Panc1 (cell line): Measurements from ENCODE around the gene RALGPS1. TPM values are rescaled to one million over a fixed set of nuclear protein-coding genes. Genes with fewer than 3 reads are reported as not detected.
A peak's percentile ranks its signal among the peaks of the same experiment; 100 is the strongest.

Source experiments
- ATAC-seq: fragments of 200-7000 bp; cut with Tn5 transposase; 2 replicates; pipeline ENCODE4 v1.9.1; 2020; ENCODE audit warnings: mild to moderate bottlenecking, moderate library complexity
- BruUV-seq: library from RNA; stranded (reverse); fragments of 400-500 nt; replicated peaks from 2 replicates; lab custom pipeline; 2021; lab: Mats Ljungman, UMichigan
- CTCF ChIA-PET: fragments of 300-600 bp; sonication (Branson Sonifier 250); formaldehyde crosslinking; loops from one replicate; lab custom pipeline; 2022; ENCODE audit warnings: antibody characterized with exemption; lab: Charles Lee
- POLR2A ChIA-PET: fragments of 300-600 bp; sonication (Branson Sonifier 250); formaldehyde crosslinking; loops from one replicate; lab custom pipeline; 2022; ENCODE audit warnings: antibody characterized with exemption; lab: Charles Lee
- DNase-seq: peaks from one replicate; pipeline ENCODE4 v3.0.0-alpha.2; 2010; ENCODE audit warnings: low read depth, low spot score
- H3K27ac ChIP-seq: 2 replicates; pipeline ENCODE4 v1.5.1; 2011; ENCODE audit warnings: mild to moderate bottlenecking, low read length, inconsistent platforms
- H3K27me3 ChIP-seq: fragments of 200-500 bp; sonication (Bioruptor generic); 2 replicates; pipeline ENCODE4 v1.6.0; 2014; ENCODE audit warnings: low read length, inconsistent platforms; ENCODE audit not compliant: control insufficient read depth, insufficient read depth
- H3K36me3 ChIP-seq: fragments of 200-500 bp; sonication (Bioruptor generic); 2 replicates; pipeline ENCODE4 v1.5.1; 2014; ENCODE audit warnings: inconsistent platforms, mild to moderate bottlenecking, low read length, moderate library complexity; ENCODE audit not compliant: control insufficient read depth, insufficient read depth
- H3K4me1 ChIP-seq: 2 replicates; pipeline ENCODE4 v1.5.1; 2011; ENCODE audit warnings: inconsistent platforms, mild to moderate bottlenecking, low read length, moderate library complexity; ENCODE audit not compliant: control insufficient read depth, insufficient read depth
- H3K4me3 ChIP-seq, 2 experiments: 2 replicates each; pipeline ENCODE4 v1.5.1; 2011 to 2012; ENCODE audit warnings: low read depth in 2 of 2, low read length in 2 of 2, mild to moderate bottlenecking in 2 of 2, inconsistent platforms in 1 of 2, moderate library complexity in 1 of 2
- H3K9me3 ChIP-seq: fragments of 200-500 bp; sonication (Bioruptor generic); 2 replicates; pipeline ENCODE4 v1.5.1; 2014; ENCODE audit warnings: low read depth, mild to moderate bottlenecking, inconsistent platforms, low read length, moderate library complexity; ENCODE audit not compliant: control insufficient read depth, insufficient read depth
- POLR2AphosphoS5 ChIP-seq: IDR thresholded peaks from 2 replicates; pipeline ENCODE4 v1.6.1; 2012; ENCODE audit warnings: mild to moderate bottlenecking, low read depth, low read length, moderate library complexity
- REST ChIP-seq, 2 experiments: IDR thresholded peaks; 2 replicates each; pipeline ENCODE4 v1.6.1; 2011 to 2012; ENCODE audit warnings: low read depth in 2 of 2, control low read depth in 1 of 2, low read length in 1 of 2, mild to moderate bottlenecking in 1 of 2, moderate library complexity in 1 of 2; ENCODE audit not compliant: insufficient read depth in 1 of 2
- SIN3A ChIP-seq: IDR thresholded peaks from 2 replicates; pipeline ENCODE4 v1.6.1; 2012; ENCODE audit warnings: low read depth, mild to moderate bottlenecking, low read length, moderate library complexity, borderline replicate concordance; ENCODE audit not compliant: insufficient read depth
- TCF7L2 ChIP-seq: IDR thresholded peaks from 2 replicates; pipeline ENCODE4 v1.6.1; 2011; ENCODE audit warnings: mild to moderate bottlenecking, low read depth, low read length, inconsistent platforms
- in situ Hi-C: cut with HindIII; loops from 2 replicates; pipeline ENCODE4 v1.10.0; 2016; ENCODE audit warnings: low sequenced_read_pairs, low pct_unique_long_range_greater_than_20kb
- intact Hi-C: fragments of 100-400 bp; cut with micrococcal nuclease; formaldehyde crosslinking; loops from one replicate; pipeline ENCODE4 v1.10.0; 2022; ENCODE audit not compliant: unreplicated experiment
- total RNA-seq: library from RNA; stranded (reverse); gene quantifications from one replicate; pipeline ENCODE4 v1.2.1, GENCODE V29; 2021; ENCODE audit not compliant: unreplicated experiment
- TF ChIP-seq, protein P1 (sequence below): fragments of 450-650 bp; IDR thresholded peaks from 2 replicates; pipeline ENCODE4 v1.5.1; 2017; ENCODE audit warnings: mild to moderate bottlenecking

RALGPS1 gene
- total RNA-seq, 1 experiment from 2014 or later = 7.2 TPM

DNA sequence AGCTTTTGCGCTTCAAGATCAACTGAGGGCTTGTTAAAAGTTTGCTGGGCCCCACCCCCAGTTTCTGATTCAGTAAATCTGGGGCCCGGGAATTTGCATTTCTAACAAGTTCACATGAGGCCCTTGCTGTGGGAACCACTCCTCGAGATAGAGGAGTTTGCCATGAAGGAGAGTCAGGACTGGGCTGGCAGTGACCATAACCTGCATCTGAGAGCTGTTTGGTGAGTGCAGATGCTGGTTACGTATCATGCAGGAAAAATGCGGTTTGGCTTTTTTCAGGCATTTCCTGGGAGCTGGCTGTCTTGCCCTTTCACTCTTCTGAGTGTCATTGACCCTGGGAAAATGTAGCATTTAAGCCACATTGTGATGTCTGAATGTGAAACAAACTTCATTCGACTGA is 217.3 kb downstream of the RALGPS1 start:
- no peaks in the 10 kb centered on the region; the same call in 1 of the 2 replicates for H3K4me1 ChIP-seq
- in situ Hi-C loops (no loop called here), intact Hi-C loops (no loop called here)
- CTCF ChIA-PET = no interaction called here
- no peaks in the 10 kb centered on the region for H3K27me3 ChIP-seq
- no peaks in the 10 kb centered on the region for H3K9me3 ChIP-seq
- peak; percentile 5 for DNase-seq
- TF ChIP-seq, protein P1, sequence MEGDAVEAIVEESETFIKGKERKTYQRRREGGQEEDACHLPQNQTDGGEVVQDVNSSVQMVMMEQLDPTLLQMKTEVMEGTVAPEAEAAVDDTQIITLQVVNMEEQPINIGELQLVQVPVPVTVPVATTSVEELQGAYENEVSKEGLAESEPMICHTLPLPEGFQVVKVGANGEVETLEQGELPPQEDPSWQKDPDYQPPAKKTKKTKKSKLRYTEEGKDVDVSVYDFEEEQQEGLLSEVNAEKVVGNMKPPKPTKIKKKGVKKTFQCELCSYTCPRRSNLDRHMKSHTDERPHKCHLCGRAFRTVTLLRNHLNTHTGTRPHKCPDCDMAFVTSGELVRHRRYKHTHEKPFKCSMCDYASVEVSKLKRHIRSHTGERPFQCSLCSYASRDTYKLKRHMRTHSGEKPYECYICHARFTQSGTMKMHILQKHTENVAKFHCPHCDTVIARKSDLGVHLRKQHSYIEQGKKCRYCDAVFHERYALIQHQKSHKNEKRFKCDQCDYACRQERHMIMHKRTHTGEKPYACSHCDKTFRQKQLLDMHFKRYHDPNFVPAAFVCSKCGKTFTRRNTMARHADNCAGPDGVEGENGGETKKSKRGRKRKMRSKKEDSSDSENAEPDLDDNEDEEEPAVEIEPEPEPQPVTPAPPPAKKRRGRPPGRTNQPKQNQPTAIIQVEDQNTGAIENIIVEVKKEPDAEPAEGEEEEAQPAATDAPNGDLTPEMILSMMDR = no peak
- TF ChIP-seq REST (IDR thresholded peaks at IDR 0.05; ENCODE audit: insufficient read depth in 1 of 2, low read depth in 2 of 2, low read length in 1 of 2) = no peak
- TF ChIP-seq POLR2AphosphoS5 = no peak
- no TSS peak for BruUV-seq
- no peak for ATAC-seq
- POLR2A ChIA-PET = no interaction called here
- no peak overlapping the region for H3K27ac ChIP-seq
- no peaks in the 10 kb centered on the region for H3K36me3 ChIP-seq
- H3K4me3 ChIP-seq = no peak overlapping the region

DNA sequence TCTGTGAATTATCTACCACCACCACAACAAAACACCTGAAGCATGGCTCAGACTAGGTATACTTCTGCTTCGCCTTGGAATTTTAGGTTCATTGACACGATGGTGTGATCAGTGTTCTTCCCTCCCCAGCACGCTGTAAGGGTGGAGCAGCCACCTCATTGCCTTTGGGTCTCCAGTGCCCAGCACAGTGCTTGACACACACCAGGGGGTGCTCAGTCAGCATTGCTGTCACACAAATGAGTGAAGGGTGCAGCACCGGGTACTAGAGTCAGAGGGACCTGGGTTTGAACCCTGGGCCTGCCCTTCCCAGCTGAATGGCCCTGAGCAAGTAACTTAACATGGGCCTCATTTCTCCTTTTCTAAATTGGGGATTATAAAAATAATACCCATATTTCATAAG is 217.8 kb downstream of the RALGPS1 start:
- intact Hi-C loops (no loop called here), in situ Hi-C loops (no loop called here)
- CTCF ChIA-PET = no interaction called here
- H3K9me3 ChIP-seq = no peaks in the 10 kb centered on the region
- DNase-seq (no peak), ATAC-seq (no peak)
- H3K27ac ChIP-seq = no peak overlapping the region
- H3K4me1 ChIP-seq = no peaks in the 10 kb centered on the region; the same call in 1 of the 2 replicates
- TF ChIP-seq REST (IDR thresholded peaks at IDR 0.05; ENCODE audit: insufficient read depth in 1 of 2, low read depth in 2 of 2, low read length in 1 of 2) (no peak), SIN3A (no peak), POLR2AphosphoS5 (no peak), TCF7L2 (no peak)
- TF ChIP-seq, protein P1 = no peak
- BruUV-seq = no TSS peak
- H3K4me3 ChIP-seq = no peak overlapping the region
- H3K27me3 ChIP-seq = no peaks in the 10 kb centered on the region
- H3K36me3 ChIP-seq = no peaks in the 10 kb centered on the region
- POLR2A ChIA-PET = no interaction called here
